Body of pancreas (tissue), 4 donors: ENCODE measurements around the gene EPHA8. TPM values are rescaled to one million over a fixed set of nuclear protein-coding genes. Genes with fewer than 3 reads are reported as not detected.
A peak's percentile ranks its signal among the peaks of the same experiment; 100 is the strongest.

Experiments
- ATAC-seq: fragments of 150-250 bp; one replicate; pipeline ENCODE4 v1.9.1; 2016
- DNase-seq, 4 donors: peaks; one replicate each; pipeline ENCODE4 v3.0.0-alpha.2; 2019
- H3K27ac ChIP-seq, 4 donors: fragments of 200-600 bp; sonication (generic); 1 replicate in 3 of 4; 2 replicates in 1 of 4; pipeline versions ENCODE4 v1.5.1 to v1.6.1; 2016 to 2019; ENCODE audit warnings: mild to moderate bottlenecking in 1 of 4, mixed read lengths in 1 of 4, moderate library complexity in 1 of 4
- H3K27me3 ChIP-seq, 2 donors: fragments of 200-600 bp; sonication (generic); one replicate each; pipeline ENCODE4 v1.6.0; 2016; ENCODE audit warnings: mild to moderate bottlenecking in 1 of 2
- H3K36me3 ChIP-seq, 2 donors: fragments of 200-600 bp; sonication (generic); replicated peaks in 1 of 2; 2 replicates each; pipeline ENCODE4 v1.5.1; 2016; ENCODE audit warnings: low read depth in 2 of 2; ENCODE audit not compliant: insufficient read depth in 1 of 2
- H3K4me1 ChIP-seq: fragments of 200-600 bp; sonication (generic); one replicate; pipeline ENCODE4 v1.6.0; 2016
- H3K4me3 ChIP-seq, 2 donors: fragments of 200-600 bp; sonication (generic); 1 replicate in 1 of 2; 2 replicates in 1 of 2; pipeline ENCODE4 v1.5.1; 2016 to 2019
- H3K9me3 ChIP-seq, 3 donors: fragments of 200-600 bp; sonication (generic); 1 replicate in 2 of 3; 2 replicates in 1 of 3; pipeline ENCODE4 v1.5.1; 2016
- POLR2A ChIP-seq, 3 donors: fragments of 450-650 bp; IDR thresholded peaks; one replicate each; pipeline ENCODE4 v1.6.1; 2016; ENCODE audit warnings: antibody characterized with exemption in 3 of 3, mild to moderate bottlenecking in 2 of 3
- WGBS, 2 donors: methylation state at CpG; one replicate each; pipeline ENCODE4 v1.1.5; 2017; 5-methylcytosine and 5-hydroxymethylcytosine counted together
- intact Hi-C: fragments of 100-400 bp; cut with DNase I; formaldehyde crosslinking; loops from one replicate; pipeline ENCODE4 v1.15.1; 2023
- microRNA-seq, 2 donors: library from miRNA; unstranded; fragments of <30 nt; microRNA quantifications; one replicate each; pipeline ENCODE4, GENCODE V29; 2016; ENCODE audit warnings: borderline number of aligned reads in 2 of 2, borderline replicate concordance in 2 of 2
- small RNA-seq: library from RNA; depleted of rRNA; stranded (forward); fragments of <200 nt; gene quantifications from one replicate; pipeline ENCODE3, GENCODE V24; 2016
- total RNA-seq, 2 donors: library from RNA; depleted of rRNA; stranded (reverse); fragments of >200 nt; gene quantifications; one replicate each; pipeline ENCODE4 v1.1.0, GENCODE V29; 2016
- TF ChIP-seq, protein P1 (sequence below), 7 experiments: fragments of 450-650 bp in 4 of 7; fragments of 200-600 bp in 3 of 7; sonication (generic) in 3 of 7; IDR thresholded peaks; one replicate each; pipeline ENCODE4 v1.5.1; 2016 to 2019; ENCODE audit warnings: antibody characterized with exemption in 7 of 7

Gene EPHA8
- total RNA-seq, 2 donors from 2014 or later, result 0.52 to 0.66 TPM

DNA sequence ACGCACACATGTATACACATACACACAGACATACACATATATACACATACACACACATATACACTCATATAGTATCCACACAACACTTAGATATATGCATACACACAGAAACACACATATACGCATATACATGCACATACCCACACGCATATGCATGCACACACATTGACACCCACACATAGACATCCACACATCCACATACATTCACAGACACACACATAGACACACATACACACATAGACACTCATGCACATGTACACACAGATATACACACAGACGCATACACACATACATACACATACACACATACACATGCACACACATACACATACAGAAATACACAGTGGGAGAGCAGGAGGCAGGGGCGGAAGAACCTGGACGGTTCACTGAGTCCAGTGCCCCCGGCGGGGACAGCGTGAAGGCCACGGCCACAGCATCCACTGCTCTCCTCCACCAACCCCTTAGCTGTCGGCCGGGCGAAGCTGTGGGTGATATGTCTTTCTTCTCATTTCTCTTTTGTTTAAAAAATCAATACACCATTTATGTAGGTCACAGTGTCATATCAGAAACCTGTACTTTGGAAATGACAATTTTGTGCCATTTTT lies 86.9 kb downstream of the EPHA8 start:
- intact Hi-C loops, result no loop called here
- ATAC-seq, result no peak
- no peak for DNase-seq
- no peaks in the 10 kb centered on the region for H3K9me3 ChIP-seq
- no peak overlapping the region for H3K27ac ChIP-seq
- H3K4me1 ChIP-seq, result no peaks in the 10 kb centered on the region
- no peaks in the 10 kb centered on the region for H3K27me3 ChIP-seq
- TF ChIP-seq, protein P1, sequence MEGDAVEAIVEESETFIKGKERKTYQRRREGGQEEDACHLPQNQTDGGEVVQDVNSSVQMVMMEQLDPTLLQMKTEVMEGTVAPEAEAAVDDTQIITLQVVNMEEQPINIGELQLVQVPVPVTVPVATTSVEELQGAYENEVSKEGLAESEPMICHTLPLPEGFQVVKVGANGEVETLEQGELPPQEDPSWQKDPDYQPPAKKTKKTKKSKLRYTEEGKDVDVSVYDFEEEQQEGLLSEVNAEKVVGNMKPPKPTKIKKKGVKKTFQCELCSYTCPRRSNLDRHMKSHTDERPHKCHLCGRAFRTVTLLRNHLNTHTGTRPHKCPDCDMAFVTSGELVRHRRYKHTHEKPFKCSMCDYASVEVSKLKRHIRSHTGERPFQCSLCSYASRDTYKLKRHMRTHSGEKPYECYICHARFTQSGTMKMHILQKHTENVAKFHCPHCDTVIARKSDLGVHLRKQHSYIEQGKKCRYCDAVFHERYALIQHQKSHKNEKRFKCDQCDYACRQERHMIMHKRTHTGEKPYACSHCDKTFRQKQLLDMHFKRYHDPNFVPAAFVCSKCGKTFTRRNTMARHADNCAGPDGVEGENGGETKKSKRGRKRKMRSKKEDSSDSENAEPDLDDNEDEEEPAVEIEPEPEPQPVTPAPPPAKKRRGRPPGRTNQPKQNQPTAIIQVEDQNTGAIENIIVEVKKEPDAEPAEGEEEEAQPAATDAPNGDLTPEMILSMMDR (IDR thresholded peaks at IDR 0.05), result no peak
- TF ChIP-seq POLR2A (IDR thresholded peaks at IDR 0.05), result no peak
- WGBS, 2 donors, result 80 to 89% methylated on average over 13 of the region's 13 CpGs
- H3K36me3 ChIP-seq, result no peaks in the 10 kb centered on the region
- no peak overlapping the region for H3K4me3 ChIP-seq

DNA sequence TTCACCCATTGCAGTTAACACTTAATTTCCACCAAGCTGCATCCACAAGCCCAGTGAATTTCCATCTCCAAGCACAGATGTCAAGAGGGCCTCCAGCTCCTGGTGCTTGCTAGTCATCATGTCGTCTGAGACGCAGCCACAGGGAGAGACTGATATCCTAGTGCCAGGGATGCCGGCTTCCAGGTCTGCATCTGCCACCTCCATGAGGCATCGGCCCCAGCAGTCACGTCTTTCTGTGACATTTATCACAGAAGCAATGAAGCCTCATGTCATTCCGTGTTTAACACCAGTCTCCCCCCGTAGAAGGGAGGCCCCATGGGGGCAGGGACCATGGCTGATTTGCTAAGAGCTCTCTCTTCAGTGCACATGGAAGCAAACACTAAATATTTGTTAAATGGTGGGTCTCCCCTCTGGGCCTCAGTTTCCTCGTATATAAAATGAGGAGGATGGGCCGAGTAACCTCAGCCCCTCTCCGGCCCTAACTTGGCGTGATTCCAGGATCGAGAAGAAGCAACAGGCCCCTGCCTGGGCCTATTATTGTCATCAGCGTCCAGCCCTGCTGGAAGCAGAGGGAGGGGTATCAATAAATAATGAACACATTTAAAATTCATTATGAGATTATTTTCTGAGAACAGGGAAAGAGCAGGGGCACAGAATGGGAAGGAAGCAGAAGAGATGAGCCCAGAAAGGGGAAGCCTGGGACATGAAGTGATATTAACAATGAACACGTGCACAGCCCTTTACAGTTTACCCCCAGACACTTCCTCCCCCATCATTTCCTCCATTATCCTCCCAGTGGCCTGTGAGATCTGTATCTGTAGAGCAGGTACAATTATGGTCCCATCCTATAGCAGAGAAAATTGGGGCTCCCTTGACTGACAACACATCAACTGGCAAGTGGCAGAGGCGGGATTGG lies 88.9 kb downstream of the EPHA8 start:
- H3K4me3 ChIP-seq, result no peak overlapping the region
- no peak for DNase-seq
- no peak for ATAC-seq
- no peaks in the 10 kb centered on the region for H3K36me3 ChIP-seq
- no peaks in the 10 kb centered on the region for H3K9me3 ChIP-seq
- intact Hi-C loops, result no loop called here
- no peaks in the 10 kb centered on the region for H3K4me1 ChIP-seq
- no peak for TF ChIP-seq POLR2A (IDR thresholded peaks at IDR 0.05)
- TF ChIP-seq, protein P1 (IDR thresholded peaks at IDR 0.05), result no peak
- no peak overlapping the region for H3K27ac ChIP-seq
- 66 to 76% methylated on average over 13 to 15 of the region's 15 CpGs for WGBS, 2 donors
- no peaks in the 10 kb centered on the region for H3K27me3 ChIP-seq

DNA sequence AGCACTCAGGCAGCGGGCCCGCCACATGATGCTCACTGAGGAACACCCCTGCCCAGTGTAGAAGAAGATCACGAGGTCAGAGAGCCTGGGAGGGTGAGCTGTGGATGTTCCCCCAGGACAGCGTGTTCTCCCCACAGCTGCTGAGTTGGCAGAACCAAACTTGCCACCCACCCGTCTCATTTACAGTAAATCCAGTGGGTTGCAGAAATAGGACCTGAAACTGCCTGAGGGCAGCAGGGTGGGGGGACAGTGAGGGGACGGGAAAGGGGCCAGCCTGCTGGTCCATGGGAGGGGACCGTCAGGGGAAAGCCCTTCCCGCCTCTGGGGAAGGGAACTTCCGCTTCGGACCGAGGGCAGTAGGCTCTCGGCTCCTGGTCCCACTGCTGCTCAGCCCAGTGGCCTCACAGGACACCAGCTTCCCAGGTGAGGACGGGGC lies 89.6 kb downstream of the EPHA8 start, which contains the start of gene C1QB:
Gene C1QB (plus strand): TSS at position 356 of the 436 bp plus-strand sequence. CDS start 6,227 bp downstream, outside the sequence.
- intact Hi-C loops, result no loop called here
- Histone ChIP-seq H3K4me1 (no peaks in the 10 kb centered on the region), H3K4me3 (no peak within 1 kb of the TSS), H3K27me3 (no peaks in the 10 kb centered on the region), H3K9me3 (no peaks in the 10 kb centered on the region), H3K36me3 (no peaks in the 10 kb centered on the region), H3K27ac (peak within 1 kb of the TSS in 1 of 4 donors; percentile 17)
- WGBS, 2 donors, result 81 to 85% methylated on average over 7 to 12 of the region's 13 CpGs
- TF ChIP-seq POLR2A (IDR thresholded peaks at IDR 0.05), result peak in 1 of 3 donors; percentile 44
- TF ChIP-seq, protein P1 (IDR thresholded peaks at IDR 0.05), result no peak
- DNase-seq (peak in 2 of 4 donors; percentile 13 to 69), ATAC-seq (no peak)

Small RNAs within 50 kb of the gene (microRNA-seq; reads per million reads assigned to microRNA genes)
- 0 reads per million in 2 donors for gene MIR6127

Small RNAs within 50 kb of the gene (small RNA-seq; reads per million reads assigned to genes)
- not detected for gene MIR6127

Other genes starting within 250 kb of the EPHA8 start
- 10 to 100 TPM; 11.2 to 20.1 TPM for gene ZBTB40, start 111.6 kb upstream of the EPHA8 start, total RNA-seq
- 10 to 100 TPM; 29.7 to 68.0 TPM for gene C1QA, start 73.1 kb downstream of the EPHA8 start, total RNA-seq
- 100 to 1,000 TPM in 1 of 2 donors, 10 to 100 TPM in 1; 54.7 to 103 TPM for gene C1QC, start 80.1 kb downstream of the EPHA8 start, total RNA-seq
- 10 to 100 TPM; 73.9 to 85.4 TPM for gene C1QB, start 89.7 kb downstream of the EPHA8 start, total RNA-seq
- gene EPHB2, start 147.3 kb downstream of the EPHA8 start, total RNA-seq, result 1 to 10 TPM; 2.9 to 7.9 TPM